Astrocyte of the spinal cord (primary cell): ENCODE measurements around the gene IGFBP4.

Experiments used
- DNase-seq: peaks from one replicate; pipeline ENCODE4 v3.0.0; 2011; ENCODE audit warnings: low read depth, low spot score
- H3K4me3 ChIP-seq: 2 replicates; pipeline ENCODE4 v1.5.1; 2011; ENCODE audit warnings: low read depth, mild to moderate bottlenecking, low read length, moderate library complexity
- in situ Hi-C: cut with HindIII; loops from 2 replicates; pipeline ENCODE4 v1.10.0; 2017; ENCODE audit warnings: low sequenced_read_pairs
- TF ChIP-seq, protein P1 (sequence below): IDR thresholded peaks from 2 replicates; pipeline ENCODE4 v1.5.1; 2012; ENCODE audit warnings: low read depth, mild to moderate bottlenecking, low read length, inconsistent platforms

The IGFBP4 gene

DNA sequence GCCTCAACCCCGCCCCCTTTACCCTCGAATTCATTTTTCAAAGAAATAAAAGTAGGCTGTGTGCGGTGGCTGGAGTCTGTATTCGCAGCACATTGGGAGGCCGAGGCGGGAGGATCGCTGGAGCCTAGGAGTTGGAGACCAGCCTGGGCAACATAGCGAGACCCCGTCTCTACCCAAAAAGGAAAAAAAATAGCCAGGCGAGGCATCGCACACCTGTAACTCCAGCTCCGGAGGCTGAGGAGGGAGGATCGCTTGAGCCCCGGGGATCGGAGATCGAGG lies 24.9 kb upstream of the IGFBP4 start:
- in situ Hi-C loops: no loop called here
- H3K4me3 ChIP-seq: peak overlapping the region; percentile 92
- DNase-seq: no peak
- TF ChIP-seq, protein P1, sequence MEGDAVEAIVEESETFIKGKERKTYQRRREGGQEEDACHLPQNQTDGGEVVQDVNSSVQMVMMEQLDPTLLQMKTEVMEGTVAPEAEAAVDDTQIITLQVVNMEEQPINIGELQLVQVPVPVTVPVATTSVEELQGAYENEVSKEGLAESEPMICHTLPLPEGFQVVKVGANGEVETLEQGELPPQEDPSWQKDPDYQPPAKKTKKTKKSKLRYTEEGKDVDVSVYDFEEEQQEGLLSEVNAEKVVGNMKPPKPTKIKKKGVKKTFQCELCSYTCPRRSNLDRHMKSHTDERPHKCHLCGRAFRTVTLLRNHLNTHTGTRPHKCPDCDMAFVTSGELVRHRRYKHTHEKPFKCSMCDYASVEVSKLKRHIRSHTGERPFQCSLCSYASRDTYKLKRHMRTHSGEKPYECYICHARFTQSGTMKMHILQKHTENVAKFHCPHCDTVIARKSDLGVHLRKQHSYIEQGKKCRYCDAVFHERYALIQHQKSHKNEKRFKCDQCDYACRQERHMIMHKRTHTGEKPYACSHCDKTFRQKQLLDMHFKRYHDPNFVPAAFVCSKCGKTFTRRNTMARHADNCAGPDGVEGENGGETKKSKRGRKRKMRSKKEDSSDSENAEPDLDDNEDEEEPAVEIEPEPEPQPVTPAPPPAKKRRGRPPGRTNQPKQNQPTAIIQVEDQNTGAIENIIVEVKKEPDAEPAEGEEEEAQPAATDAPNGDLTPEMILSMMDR: no peak

DNA sequence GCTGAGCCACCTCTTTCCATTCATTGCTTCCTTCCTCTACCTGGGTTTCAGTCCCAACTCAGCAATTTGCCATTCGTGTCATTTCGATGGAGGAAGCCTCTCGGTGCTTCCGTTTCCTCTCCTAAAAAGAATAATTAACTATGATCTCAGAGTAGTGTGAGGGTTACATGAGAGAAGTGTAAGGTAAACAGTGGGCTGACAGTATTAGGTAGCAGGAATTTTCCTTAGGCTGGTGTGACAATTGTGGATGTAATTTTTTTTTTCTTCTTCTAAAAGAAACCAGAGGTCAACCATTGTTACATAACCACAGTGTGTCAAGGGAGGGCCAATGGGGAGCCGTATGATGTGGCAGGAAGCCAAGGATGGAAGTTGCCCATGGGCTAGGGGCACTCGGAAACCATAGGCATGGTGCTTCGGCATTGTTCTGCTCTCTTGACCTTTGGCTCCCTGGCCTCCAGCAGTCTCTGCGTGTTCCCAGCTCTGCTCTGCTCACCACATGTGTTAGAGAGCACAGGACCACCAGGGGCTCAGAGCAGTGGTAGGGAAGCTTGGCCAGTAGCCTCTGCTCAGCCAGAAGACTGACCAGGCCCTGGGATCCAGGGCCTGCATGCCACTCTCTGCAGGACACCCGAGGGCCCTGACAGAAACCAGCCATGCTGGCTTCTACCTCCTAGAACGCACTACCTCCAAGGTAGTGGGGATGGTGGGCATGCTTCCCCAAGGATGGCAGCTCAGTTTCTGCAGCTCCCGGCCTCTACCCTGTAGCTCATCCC lies 23.5 kb upstream of the IGFBP4 start:
- no peak for DNase-seq
- TF ChIP-seq, protein P1: no peak
- in situ Hi-C loops: no loop called here
- no peak overlapping the region for H3K4me3 ChIP-seq

DNA sequence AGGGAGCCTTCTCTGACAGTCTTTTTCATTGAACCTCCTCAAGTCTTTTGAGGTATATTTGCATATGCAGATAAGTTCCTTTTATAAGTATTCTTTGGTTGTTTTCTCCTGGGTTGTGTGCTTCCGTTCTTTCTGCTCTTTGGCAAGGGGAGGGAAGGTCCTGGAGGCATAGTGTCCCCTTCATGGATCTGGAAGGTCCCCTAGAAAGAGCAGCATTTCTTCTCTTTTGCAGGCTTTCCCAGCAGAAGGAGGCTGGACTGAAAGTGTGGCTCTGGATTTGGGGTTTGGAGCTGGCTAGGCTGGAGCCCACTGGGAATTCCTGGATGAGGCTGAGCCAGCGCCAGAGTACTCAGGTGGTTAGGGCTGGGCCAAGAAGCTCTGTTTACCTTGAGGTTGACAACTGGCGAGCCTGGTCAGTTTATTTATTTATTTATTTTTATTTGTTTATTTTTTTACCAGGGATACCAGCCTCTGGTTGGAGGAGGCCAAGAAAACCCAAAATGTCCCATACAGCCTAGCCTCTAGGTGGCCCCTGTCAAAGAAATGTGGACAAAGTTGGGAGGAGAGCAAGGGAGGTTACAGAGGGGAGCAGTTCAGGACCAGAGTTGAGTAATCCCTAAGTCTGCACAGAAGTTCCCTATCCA lies 20.1 kb upstream of the IGFBP4 start:
- TF ChIP-seq, protein P1: no peak
- no peak for DNase-seq
- in situ Hi-C loops: no loop called here
- no peak overlapping the region for H3K4me3 ChIP-seq

DNA sequence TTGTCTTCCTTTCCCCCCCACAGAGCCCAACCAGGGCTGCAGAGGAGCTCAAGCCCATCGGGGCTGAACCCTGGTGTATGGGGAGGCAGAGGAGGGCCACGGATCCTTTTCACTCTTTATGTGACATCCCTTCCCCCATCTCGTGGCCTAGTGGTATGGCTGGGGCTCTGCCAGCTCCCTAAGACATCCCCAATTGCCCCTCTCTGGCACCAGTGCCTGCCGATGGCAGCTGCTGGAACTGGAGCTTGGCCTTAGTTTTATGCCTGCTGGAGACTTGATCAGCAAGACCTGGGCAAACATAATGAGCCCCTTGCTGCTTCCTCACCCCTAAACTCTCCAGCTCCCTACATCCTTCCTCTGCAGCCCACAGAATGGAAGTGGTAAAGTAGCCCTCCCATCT lies 17.5 kb upstream of the IGFBP4 start:
- H3K4me3 ChIP-seq: no peak overlapping the region
- DNase-seq: no peak
- in situ Hi-C loops: no loop called here
- TF ChIP-seq, protein P1: no peak

DNA sequence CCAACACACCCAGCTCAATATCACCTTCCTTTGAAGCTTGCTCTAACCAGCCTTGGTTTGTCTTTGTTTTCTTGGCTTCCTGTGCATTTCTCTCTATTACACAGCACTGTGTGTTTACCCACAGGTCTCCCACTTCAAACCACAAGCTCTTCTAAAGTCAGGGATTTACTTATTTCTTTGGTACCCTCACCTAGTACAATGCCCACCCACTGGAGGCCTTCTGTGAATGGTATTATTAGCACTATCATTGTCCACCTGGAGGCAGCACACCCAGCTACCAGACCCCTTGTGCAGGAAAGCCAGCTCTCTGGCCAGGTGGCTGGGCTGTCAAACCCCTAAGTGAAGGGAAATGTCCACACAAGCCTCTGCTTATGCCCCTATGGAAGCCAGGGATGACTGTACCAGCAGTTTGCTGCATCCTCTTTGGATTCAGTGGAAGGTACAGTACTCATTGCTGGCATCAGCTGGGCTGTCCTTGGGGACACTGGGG lies 16.2 kb upstream of the IGFBP4 start:
- in situ Hi-C loops: no loop called here
- DNase-seq: no peak
- TF ChIP-seq, protein P1: no peak
- H3K4me3 ChIP-seq: no peak overlapping the region

DNA sequence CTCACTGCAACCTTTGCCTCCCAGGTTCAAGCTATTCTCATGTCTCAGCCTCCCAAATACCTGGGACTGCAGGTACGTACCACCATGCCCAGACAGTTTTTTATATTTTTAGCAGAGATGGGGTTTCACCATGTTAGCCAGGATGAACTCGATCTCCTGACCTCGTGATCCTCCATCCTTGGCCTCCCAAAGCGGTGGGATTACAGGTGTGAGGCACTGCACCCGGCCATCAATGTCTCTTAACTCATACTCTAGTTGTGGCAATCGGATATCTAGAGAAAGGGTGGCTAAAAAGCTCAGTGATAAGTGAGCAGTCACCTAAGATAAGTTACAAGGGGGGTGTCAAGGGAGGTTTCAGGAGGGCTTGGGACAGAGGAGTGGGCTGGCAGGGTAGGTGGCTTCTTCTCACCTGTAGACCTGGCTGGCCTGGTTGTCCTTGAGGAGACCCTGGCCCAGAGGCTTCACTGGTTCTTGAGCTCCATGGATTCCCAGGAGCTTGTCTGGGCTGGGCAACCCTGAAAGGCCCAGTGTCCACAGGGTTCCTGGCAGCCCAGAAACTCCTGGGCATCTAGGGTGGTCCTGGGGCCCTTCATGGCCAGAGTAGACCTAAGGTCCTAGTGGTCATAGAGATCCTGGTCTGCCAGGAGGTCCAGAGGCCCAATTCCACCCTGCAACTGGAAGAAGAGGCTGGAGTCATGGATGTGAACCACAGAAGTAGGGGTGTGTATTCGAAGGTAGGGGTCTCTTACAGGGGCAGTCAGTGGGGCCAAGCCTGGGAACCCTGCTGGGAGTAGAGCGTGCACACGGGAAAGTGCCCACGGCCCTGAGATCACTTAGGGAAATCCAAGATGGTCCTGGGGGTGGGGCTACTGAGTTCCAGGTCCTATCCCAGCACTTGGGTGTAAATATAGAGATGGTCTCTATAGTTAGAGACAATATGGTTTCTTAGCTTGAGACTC lies 12.7 kb upstream of the IGFBP4 start:
- DNase-seq: no peak
- in situ Hi-C loops: no loop called here
- H3K4me3 ChIP-seq: no peak overlapping the region
- TF ChIP-seq, protein P1: no peak
